Measurements from ENCODE around the gene KRT82.

The KRT82 gene

GRCh38 chr12:52367876-52368275, 38.3 kb downstream of the KRT82 start:
- Histone ChIP-seq H2BK12ac (ENCODE audit: low read length) (no peak overlapping the region), H2BK5ac (ENCODE audit: low read depth, low read length, poor library complexity) (no peak overlapping the region), H4K12ac (ENCODE audit: low read depth, low read length) (no peak overlapping the region), H3K9me3 (ENCODE audit: insufficient read depth, low read depth, low read length) (peaks cover 2% of the 10 kb centered on the region), H3K18ac (ENCODE audit: low read length) (no peak overlapping the region), H3K36me3 (ENCODE audit: control insufficient read depth in 1 of 2, insufficient read depth in 2 of 2, low read length in 2 of 2) (no peaks in the 10 kb centered on the region), H3K79me1 (ENCODE audit: low read length) (no peaks in the 10 kb centered on the region), H2BK120ac (ENCODE audit: insufficient read depth, low read length, poor library complexity) (no peak overlapping the region), H3K4me3 (ENCODE audit: low read depth, low read length) (no peak overlapping the region), H3K27me3 (ENCODE audit: insufficient read depth, low read length) (no peaks in the 10 kb centered on the region), H3K4me1 (ENCODE audit: control insufficient read depth in 1 of 2, insufficient read depth in 2 of 2, low read length in 2 of 2) (no peaks in the 10 kb centered on the region), H3K79me2 (ENCODE audit: control insufficient read depth, insufficient read depth, low read length, poor library complexity) (no peaks in the 10 kb centered on the region), H2AFZ (ENCODE audit: insufficient read depth, low read length, poor library complexity) (no peak overlapping the region), H3K9ac (ENCODE audit: low read length) (no peak overlapping the region), H4K91ac (ENCODE audit: low read depth, low read length) (no peak overlapping the region), H4K8ac (ENCODE audit: low read depth, low read length) (no peak overlapping the region), H3K23ac (ENCODE audit: low read length) (no peak overlapping the region), H3K4me2 (ENCODE audit: low read length) (no peak overlapping the region), H3K14ac (ENCODE audit: low read length) (no peak overlapping the region), H3K4ac (ENCODE audit: low read depth, low read length) (no peak overlapping the region), H2AK5ac (ENCODE audit: low read length) (no peak overlapping the region), H3K27ac (ENCODE audit: low read depth, low read length) (no peak overlapping the region)
- no CpG with 5 or more reads among the region's 6 CpGs for WGBS (ENCODE audit: extremely low coverage, insufficient coverage, insufficient read length)
- no peak for DNase-seq

GRCh38 chr12:52366738-52367485, 39.2 kb downstream of the KRT82 start, which contains the start of gene KRT85:
KRT85 (minus strand) TSS chr12:52367481; CDS start chr12:52367405, 76 bp downstream.
- H4K8ac ChIP-seq (ENCODE audit: low read depth, low read length), result no peak within 1 kb of the TSS
- no peak within 1 kb of the TSS for H3K23ac ChIP-seq (ENCODE audit: low read length)
- H2BK120ac ChIP-seq (ENCODE audit: insufficient read depth, low read length, poor library complexity), result no peak within 1 kb of the TSS
- no CpG with 5 or more reads among the region's 42 CpGs for WGBS (ENCODE audit: extremely low coverage, insufficient coverage, insufficient read length)
- H3K79me1 ChIP-seq (ENCODE audit: low read length), result no peaks in the 10 kb centered on the region
- no peak for DNase-seq
- H4K12ac ChIP-seq (ENCODE audit: low read depth, low read length), result no peak within 1 kb of the TSS
- no peak within 1 kb of the TSS for H3K4me3 ChIP-seq (ENCODE audit: low read depth, low read length)
- H3K4me2 ChIP-seq (ENCODE audit: low read length), result no peak within 1 kb of the TSS
- H3K27ac ChIP-seq (ENCODE audit: low read depth, low read length), result no peak within 1 kb of the TSS
- H3K4me1 ChIP-seq (ENCODE audit: control insufficient read depth in 1 of 2, insufficient read depth in 2 of 2, low read length in 2 of 2), result no peaks in the 10 kb centered on the region
- no peak within 1 kb of the TSS for H3K9ac ChIP-seq (ENCODE audit: low read length)
- H3K36me3 ChIP-seq (ENCODE audit: control insufficient read depth in 1 of 2, insufficient read depth in 2 of 2, low read length in 2 of 2), result no peaks in the 10 kb centered on the region
- H3K27me3 ChIP-seq (ENCODE audit: insufficient read depth, low read length), result no peaks in the 10 kb centered on the region
- H2BK5ac ChIP-seq (ENCODE audit: low read depth, low read length, poor library complexity), result no peak within 1 kb of the TSS
- no peak within 1 kb of the TSS for H2AK5ac ChIP-seq (ENCODE audit: low read length)
- H3K4ac ChIP-seq (ENCODE audit: low read depth, low read length), result no peak within 1 kb of the TSS
- H4K91ac ChIP-seq (ENCODE audit: low read depth, low read length), result no peak within 1 kb of the TSS
- no peak within 1 kb of the TSS for H3K14ac ChIP-seq (ENCODE audit: low read length)
- H2BK12ac ChIP-seq (ENCODE audit: low read length), result no peak within 1 kb of the TSS
- H3K79me2 ChIP-seq (ENCODE audit: control insufficient read depth, insufficient read depth, low read length, poor library complexity), result no peaks in the 10 kb centered on the region
- H3K9me3 ChIP-seq (ENCODE audit: insufficient read depth, low read depth, low read length), result peaks cover 2% of the 10 kb centered on the region
- no peak within 1 kb of the TSS for H2AFZ ChIP-seq (ENCODE audit: insufficient read depth, low read length, poor library complexity)
- no peak within 1 kb of the TSS for H3K18ac ChIP-seq (ENCODE audit: low read length)

- peaks cover 2% of the 10 kb centered on the region for H3K9me3 ChIP-seq (ENCODE audit: insufficient read depth, low read depth, low read length)
- no peaks in the 10 kb centered on the region for H3K79me2 ChIP-seq (ENCODE audit: control insufficient read depth, insufficient read depth, low read length, poor library complexity)
- no peaks in the 10 kb centered on the region for H3K36me3 ChIP-seq (ENCODE audit: control insufficient read depth in 1 of 2, insufficient read depth in 2 of 2, low read length in 2 of 2)
- no peaks in the 10 kb centered on the region for H3K79me1 ChIP-seq (ENCODE audit: low read length)
- H2BK12ac ChIP-seq (ENCODE audit: low read length), result no peak overlapping the region
- DNase-seq, result no peak
- no peak overlapping the region for H4K91ac ChIP-seq (ENCODE audit: low read depth, low read length)
- no peak overlapping the region for H4K12ac ChIP-seq (ENCODE audit: low read depth, low read length)
- no peak overlapping the region for H4K8ac ChIP-seq (ENCODE audit: low read depth, low read length)
- H3K4me1 ChIP-seq (ENCODE audit: control insufficient read depth in 1 of 2, insufficient read depth in 2 of 2, low read length in 2 of 2), result no peaks in the 10 kb centered on the region
- no peak overlapping the region for H3K18ac ChIP-seq (ENCODE audit: low read length)
- no peak overlapping the region for H2BK120ac ChIP-seq (ENCODE audit: insufficient read depth, low read length, poor library complexity)
- no peak overlapping the region for H3K23ac ChIP-seq (ENCODE audit: low read length)
- H2AFZ ChIP-seq (ENCODE audit: insufficient read depth, low read length, poor library complexity), result no peak overlapping the region
- no CpG with 5 or more reads among the region's 14 CpGs for WGBS (ENCODE audit: extremely low coverage, insufficient coverage, insufficient read length)
- no peak overlapping the region for H3K14ac ChIP-seq (ENCODE audit: low read length)
- H3K27ac ChIP-seq (ENCODE audit: low read depth, low read length), result no peak overlapping the region
- no peak overlapping the region for H3K9ac ChIP-seq (ENCODE audit: low read length)
- no peaks in the 10 kb centered on the region for H3K27me3 ChIP-seq (ENCODE audit: insufficient read depth, low read length)
- H2BK5ac ChIP-seq (ENCODE audit: low read depth, low read length, poor library complexity), result no peak overlapping the region
- H3K4me3 ChIP-seq (ENCODE audit: low read depth, low read length), result no peak overlapping the region
- no peak overlapping the region for H2AK5ac ChIP-seq (ENCODE audit: low read length)
- no peak overlapping the region for H3K4me2 ChIP-seq (ENCODE audit: low read length)
- H3K4ac ChIP-seq (ENCODE audit: low read depth, low read length), result no peak overlapping the region
Observed at GRCh38 chr12:52364901-52365489, 41.1 kb downstream of the KRT82 start.

- no CpG with 5 or more reads among the region's 7 CpGs for WGBS (ENCODE audit: extremely low coverage, insufficient coverage, insufficient read length)
- Histone ChIP-seq H3K18ac (ENCODE audit: low read length) (no peak overlapping the region), H3K9ac (ENCODE audit: low read length) (no peak overlapping the region), H3K4ac (ENCODE audit: low read depth, low read length) (no peak overlapping the region), H3K4me2 (ENCODE audit: low read length) (no peak overlapping the region), H4K91ac (ENCODE audit: low read depth, low read length) (no peak overlapping the region), H3K27me3 (ENCODE audit: insufficient read depth, low read length) (no peaks in the 10 kb centered on the region), H2AFZ (ENCODE audit: insufficient read depth, low read length, poor library complexity) (no peak overlapping the region), H2BK120ac (ENCODE audit: insufficient read depth, low read length, poor library complexity) (no peak overlapping the region), H3K36me3 (ENCODE audit: control insufficient read depth in 1 of 2, insufficient read depth in 2 of 2, low read length in 2 of 2) (no peaks in the 10 kb centered on the region), H2BK12ac (ENCODE audit: low read length) (no peak overlapping the region), H3K23ac (ENCODE audit: low read length) (no peak overlapping the region), H2AK5ac (ENCODE audit: low read length) (no peak overlapping the region), H3K4me1 (ENCODE audit: control insufficient read depth in 1 of 2, insufficient read depth in 2 of 2, low read length in 2 of 2) (no peaks in the 10 kb centered on the region), H3K4me3 (ENCODE audit: low read depth, low read length) (no peak overlapping the region), H3K14ac (ENCODE audit: low read length) (no peak overlapping the region), H3K79me2 (ENCODE audit: control insufficient read depth, insufficient read depth, low read length, poor library complexity) (no peaks in the 10 kb centered on the region), H3K27ac (ENCODE audit: low read depth, low read length) (no peak overlapping the region), H4K12ac (ENCODE audit: low read depth, low read length) (no peak overlapping the region), H2BK5ac (ENCODE audit: low read depth, low read length, poor library complexity) (no peak overlapping the region), H4K8ac (ENCODE audit: low read depth, low read length) (no peak overlapping the region), H3K9me3 (ENCODE audit: insufficient read depth, low read depth, low read length) (peaks cover 3% of the 10 kb centered on the region), H3K79me1 (ENCODE audit: low read length) (no peaks in the 10 kb centered on the region)
- DNase-seq, result no peak
Observed at GRCh38 chr12:52364061-52364460, 42.1 kb downstream of the KRT82 start.

All from trophoblast cell (in vitro differentiated cells and primary cell).